ENCODE data around the gene CSMD2.

DNA sequence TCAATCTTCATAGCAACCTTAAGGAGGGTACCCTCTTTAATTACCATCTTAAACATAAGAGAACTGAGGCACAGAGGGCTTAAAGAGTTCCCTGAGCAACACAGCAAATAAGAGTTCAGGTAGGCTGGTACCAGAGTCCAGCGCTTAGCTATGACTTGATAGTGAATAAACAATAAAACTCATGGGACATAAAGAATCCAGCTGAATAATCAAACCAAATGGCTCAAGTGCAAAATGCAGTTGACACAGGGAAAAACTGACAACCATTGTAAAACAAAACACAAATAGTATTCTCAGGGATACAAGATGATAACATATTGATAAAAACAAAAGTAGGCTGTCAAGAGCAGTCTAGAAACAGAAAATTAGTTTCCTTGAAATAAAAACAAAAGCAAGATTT is 478.0 kb downstream of the CSMD2 start:
- no peak for TF ChIP-seq POLR2AphosphoS5 (IDR thresholded peaks at IDR 0.05)
- TF ChIP-seq CTCF (IDR thresholded peaks at IDR 0.05) = no peak
- no peak for TF ChIP-seq POLR2A (IDR thresholded peaks at IDR 0.05)

Data from upper lobe of left lung (tissue), 4 donors.